ENCODE data around the gene MIA. TPM values are rescaled to one million over a fixed set of nuclear protein-coding genes. Genes with fewer than 3 reads are reported as not detected.
"Not testable (repeated sequence)": the region's sequence is repeated elsewhere in the genome, so short reads cannot be mapped to it uniquely, and the experiment has no call there.

MIA gene
- total and polyA plus RNA-seq, 12 donors, result 0.63 to 2.4 (median 1.1) TPM; not detected in 5

GRCh38 chr19:40824916-40825315 is 49.6 kb downstream of the MIA start:
- DNase-seq, H3K27me3 ChIP-seq, H3K9me3 ChIP-seq, ATAC-seq, H3K4me3 ChIP-seq, H3K27ac ChIP-seq: not testable (repeated sequence)
- WGBS, 2 donors, result 93 to 95% methylated on average over 16 of the region's 16 CpGs
- peaks cover 0 to 25% (median 16%) of the 10 kb centered on the region in 9 donors for H3K4me1 ChIP-seq
- intact Hi-C loops (cut with DNase I), result loop anchor here in 1 of 10 donors (5.0 kb wide), 1 partner anchor 163 kb away; no protein-coding TSS in a partner anchor
- peaks cover 0 to 17% (median 7%) of the 10 kb centered on the region in 9 donors for H3K36me3 ChIP-seq

GRCh38 chr19:40825460-40826095 is 50.3 kb downstream of the MIA start:
- H3K27ac ChIP-seq; DNase-seq; H3K27me3 ChIP-seq; H3K4me3 ChIP-seq; H3K9me3 ChIP-seq; intact Hi-C loops (cut with DNase I); ATAC-seq: not testable (repeated sequence)
- Histone ChIP-seq H3K36me3 (peaks cover 0 to 17% (median 7%) of the 10 kb centered on the region in 9 donors), H3K4me1 (peaks cover 0 to 24% (median 12%) of the 10 kb centered on the region in 9 donors)
- 93 to 99% methylated on average over 3 to 6 of the region's 6 CpGs for WGBS, 2 donors

- 86 to 89% methylated on average over 6 to 9 of the region's 14 CpGs for WGBS, 2 donors
- H3K9me3 ChIP-seq; ATAC-seq; H3K4me3 ChIP-seq; H3K27me3 ChIP-seq; intact Hi-C loops (cut with DNase I); H3K27ac ChIP-seq; DNase-seq: not testable (repeated sequence)
- Histone ChIP-seq H3K36me3 (peaks cover 0 to 17% (median 7%) of the 10 kb centered on the region in 9 donors), H3K4me1 (peaks cover 0 to 24% (median 12%) of the 10 kb centered on the region in 9 donors)
These were observed 51.0 kb downstream of the MIA start for GRCh38 chr19:40826312-40826698.

GRCh38 chr19:40826699-40827385 is 51.5 kb downstream of the MIA start:
- ATAC-seq, result peak in 1 of 8 donors; percentile 20
- Histone ChIP-seq H3K36me3 (peaks cover 0 to 17% (median 7%) of the 10 kb centered on the region in 9 donors), H3K4me1 (peaks cover 0 to 28% (median 12%) of the 10 kb centered on the region in 9 donors)
- H3K4me3 ChIP-seq; intact Hi-C loops (cut with DNase I); DNase-seq; H3K27ac ChIP-seq; H3K9me3 ChIP-seq; H3K27me3 ChIP-seq: not testable (repeated sequence)
- WGBS, 2 donors, result 87 to 88% methylated on average over 29 of the region's 29 CpGs

Other genes with a start within 250 kb of the MIA start
- gene SHKBP1, start 198.6 kb upstream of the MIA start, total RNA-seq, result 10 to 100 TPM; 12.0 to 31.5 (median 15.9) TPM
- gene SHKBP1, start 198.6 kb upstream of the MIA start, polyA plus RNA-seq, result 10 to 100 TPM; 42.8 to 43.1 TPM
- 100 to 1,000 TPM; 139 to 263 (median 244) TPM for gene LTBP4, start 174.2 kb upstream of the MIA start, total RNA-seq
- gene LTBP4, start 174.2 kb upstream of the MIA start, polyA plus RNA-seq, result 100 to 1,000 TPM; 114 to 191 TPM
- 10 to 100 TPM in 5 of 10 donors, 1 to 10 TPM in 5; 7.1 to 15.3 (median 10.0) TPM for gene NUMBL, start 84.9 kb upstream of the MIA start, total RNA-seq
- 10 to 100 TPM; 11.2 to 14.0 TPM for gene NUMBL, start 84.9 kb upstream of the MIA start, polyA plus RNA-seq
- 10 to 100 TPM; 17.9 to 34.3 (median 27.3) TPM for gene COQ8B, start 58.6 kb upstream of the MIA start, total RNA-seq
- 10 to 100 TPM; 26.3 to 34.4 TPM for gene COQ8B, start 58.6 kb upstream of the MIA start, polyA plus RNA-seq
- 10 to 100 TPM in 3 of 10 donors, 1 to 10 TPM in 7; 6.2 to 15.3 (median 9.1) TPM for gene ITPKC, start 58.4 kb upstream of the MIA start, total RNA-seq
- gene ITPKC, start 58.4 kb upstream of the MIA start, polyA plus RNA-seq, result 10 to 100 TPM; 16.8 to 17.3 TPM
- gene ACTMAP, start 25.0 kb upstream of the MIA start, total RNA-seq, result 10 to 100 TPM in 2 of 10 donors, 1 to 10 TPM in 8; 5.3 to 11.4 (median 8.4) TPM
- 10 to 100 TPM in 1 of 2 donors, 1 to 10 TPM in 1; 3.6 to 12.8 TPM for gene ACTMAP, start 25.0 kb upstream of the MIA start, polyA plus RNA-seq
- 10 to 100 TPM; 24.0 to 40.6 (median 34.4) TPM for gene SNRPA, start 24.3 kb upstream of the MIA start, total RNA-seq
- gene SNRPA, start 24.3 kb upstream of the MIA start, polyA plus RNA-seq, result 10 to 100 TPM; 35.3 to 36.7 TPM
- 10 to 100 TPM; 11.0 to 25.2 (median 13.5) TPM for gene RAB4B, start 2.7 kb downstream of the MIA start, total RNA-seq
- gene RAB4B, start 2.7 kb downstream of the MIA start, polyA plus RNA-seq, result 10 to 100 TPM; 26.8 to 62.5 TPM
- 10 to 100 TPM; 31.8 to 78.3 (median 42.8) TPM for gene EGLN2, start 23.7 kb downstream of the MIA start, total RNA-seq
- 10 to 100 TPM; 75.3 to 78.6 TPM for gene EGLN2, start 23.7 kb downstream of the MIA start, polyA plus RNA-seq
- not detected for gene CYP2A6, start 74.9 kb downstream of the MIA start, total RNA-seq
- not detected for gene CYP2A6, start 74.9 kb downstream of the MIA start, polyA plus RNA-seq
- not detected for gene CYP2A7, start 106.7 kb downstream of the MIA start, total RNA-seq
- gene CYP2A7, start 106.7 kb downstream of the MIA start, polyA plus RNA-seq, result not detected
- not detected for gene CYP2B6, start 215.8 kb downstream of the MIA start, total RNA-seq
- gene CYP2B6, start 215.8 kb downstream of the MIA start, polyA plus RNA-seq, result not detected